VCaP (cell line): ENCODE results near the gene CDH13.

ENCODE experiments used
- H3K27ac ChIP-seq: fragments of 450-650 bp; 2 replicates; pipeline ENCODE4 v1.5.1; 2017
- TF ChIP-seq, protein P1 (sequence below): fragments of 450-650 bp; conservative IDR thresholded peaks from 2 replicates; pipeline ENCODE4 v1.5.1; 2017; ENCODE audit warnings: mild to moderate bottlenecking, moderate library complexity

CDH13 gene

DNA sequence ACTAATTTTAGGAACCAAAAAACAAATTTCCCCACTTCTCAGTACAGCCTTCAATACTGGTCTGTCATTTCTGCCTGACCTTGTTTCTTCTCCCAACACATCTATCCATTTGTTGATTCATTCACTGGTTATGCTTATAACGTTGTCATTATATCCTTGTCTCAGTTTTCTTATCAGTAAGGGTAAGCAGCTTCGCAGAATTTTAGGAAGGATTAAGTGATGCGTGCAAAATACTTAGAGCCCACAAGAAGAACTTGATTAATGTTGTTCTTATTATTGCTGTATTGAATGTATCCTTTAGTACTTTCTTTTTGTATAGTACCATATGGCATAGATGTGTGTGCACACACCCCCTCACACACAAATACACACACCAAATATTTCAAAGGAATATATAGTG is 777.5 kb downstream of the CDH13 start:
- TF ChIP-seq, protein P1, sequence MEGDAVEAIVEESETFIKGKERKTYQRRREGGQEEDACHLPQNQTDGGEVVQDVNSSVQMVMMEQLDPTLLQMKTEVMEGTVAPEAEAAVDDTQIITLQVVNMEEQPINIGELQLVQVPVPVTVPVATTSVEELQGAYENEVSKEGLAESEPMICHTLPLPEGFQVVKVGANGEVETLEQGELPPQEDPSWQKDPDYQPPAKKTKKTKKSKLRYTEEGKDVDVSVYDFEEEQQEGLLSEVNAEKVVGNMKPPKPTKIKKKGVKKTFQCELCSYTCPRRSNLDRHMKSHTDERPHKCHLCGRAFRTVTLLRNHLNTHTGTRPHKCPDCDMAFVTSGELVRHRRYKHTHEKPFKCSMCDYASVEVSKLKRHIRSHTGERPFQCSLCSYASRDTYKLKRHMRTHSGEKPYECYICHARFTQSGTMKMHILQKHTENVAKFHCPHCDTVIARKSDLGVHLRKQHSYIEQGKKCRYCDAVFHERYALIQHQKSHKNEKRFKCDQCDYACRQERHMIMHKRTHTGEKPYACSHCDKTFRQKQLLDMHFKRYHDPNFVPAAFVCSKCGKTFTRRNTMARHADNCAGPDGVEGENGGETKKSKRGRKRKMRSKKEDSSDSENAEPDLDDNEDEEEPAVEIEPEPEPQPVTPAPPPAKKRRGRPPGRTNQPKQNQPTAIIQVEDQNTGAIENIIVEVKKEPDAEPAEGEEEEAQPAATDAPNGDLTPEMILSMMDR: no peak
- no peak overlapping the region for H3K27ac ChIP-seq

DNA sequence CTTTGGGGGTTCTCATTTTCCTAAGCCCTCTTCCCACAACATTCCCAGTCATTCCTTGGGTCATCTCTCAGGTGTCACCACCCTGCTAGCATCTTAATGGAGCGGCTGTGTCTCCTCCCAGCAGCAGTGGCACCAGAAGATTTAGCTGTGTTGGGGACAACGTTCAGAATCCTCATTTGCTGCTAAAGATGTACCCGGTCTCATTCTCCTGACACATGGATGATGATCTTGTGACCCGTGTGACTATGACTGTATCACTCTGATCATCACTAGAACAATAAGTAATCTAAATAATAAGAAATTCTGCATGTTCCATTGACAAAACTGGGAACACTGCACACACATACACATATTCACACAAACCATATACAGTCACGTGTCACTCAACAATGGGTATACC is 781.2 kb downstream of the CDH13 start:
- H3K27ac ChIP-seq: no peak overlapping the region
- TF ChIP-seq, protein P1: no peak

DNA sequence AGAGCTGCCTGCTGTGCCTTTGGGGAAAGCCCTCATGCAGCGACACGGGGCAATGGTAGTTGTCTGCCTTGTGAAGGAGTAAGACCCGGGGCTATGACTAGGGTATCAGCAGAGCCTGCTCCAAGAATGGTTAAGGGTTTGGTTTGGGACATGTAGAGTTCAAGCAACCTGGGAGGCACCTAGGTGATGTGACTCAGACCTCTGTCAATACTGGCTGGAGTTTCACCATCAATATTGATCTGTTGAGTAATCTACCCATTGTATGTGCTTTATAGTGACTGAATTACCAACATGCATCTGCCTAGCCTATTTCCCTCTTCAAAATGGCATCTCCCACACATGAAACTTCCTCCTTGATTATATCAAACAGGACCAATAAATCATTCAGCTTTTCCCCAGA is 782.6 kb downstream of the CDH13 start:
- no peak overlapping the region for H3K27ac ChIP-seq
- TF ChIP-seq, protein P1: no peak

DNA sequence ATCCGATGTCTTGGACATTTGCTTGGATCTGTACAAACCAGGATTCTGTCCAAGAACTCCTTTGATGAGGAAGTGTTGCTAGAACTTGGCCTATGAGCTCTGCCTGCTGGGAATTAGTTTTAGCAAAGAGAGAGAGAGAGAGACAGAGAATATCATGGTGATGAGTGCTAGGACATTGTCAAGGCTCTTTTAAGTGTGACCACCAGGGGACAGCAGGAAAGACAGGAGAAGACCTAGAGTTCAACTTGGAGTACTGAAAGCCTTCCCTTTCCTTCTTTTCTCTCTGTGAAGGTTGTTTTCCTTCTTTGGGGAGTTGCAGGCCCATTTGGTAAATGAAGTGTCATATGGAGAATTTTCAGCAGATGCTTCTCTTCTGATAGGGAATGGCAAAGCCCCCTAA is 791.8 kb downstream of the CDH13 start:
- no peak overlapping the region for H3K27ac ChIP-seq
- TF ChIP-seq, protein P1: 0 out of 2 replicates have a peak, but pooled peaks have one; percentile 7

DNA sequence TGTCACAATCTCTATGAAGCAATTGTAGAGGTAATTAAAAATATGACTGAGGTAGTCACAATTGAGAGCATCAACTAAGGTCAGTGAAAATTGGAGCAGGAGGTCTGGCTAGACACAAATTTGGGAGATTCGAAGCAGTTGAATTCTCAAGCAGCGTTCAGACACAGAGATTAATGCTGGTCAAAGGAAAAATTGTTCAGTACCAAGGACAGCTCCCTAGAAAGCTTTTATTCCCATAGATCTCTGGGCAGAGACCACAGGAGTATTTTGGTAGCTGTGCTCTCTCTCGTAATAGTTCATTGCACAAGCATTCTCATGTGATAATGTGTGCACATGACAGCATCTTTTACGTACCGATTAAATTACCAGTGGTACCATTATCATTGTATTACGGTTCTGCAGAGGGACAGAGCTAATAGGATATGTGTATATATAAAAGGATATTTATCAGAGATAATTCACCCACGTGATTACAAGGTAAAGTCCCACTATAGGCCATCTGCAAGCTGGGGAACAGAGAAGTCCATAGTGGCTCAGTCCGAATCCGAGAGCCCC is 793.5 kb downstream of the CDH13 start:
- H3K27ac ChIP-seq: no peak overlapping the region
- TF ChIP-seq, protein P1: no peak

DNA sequence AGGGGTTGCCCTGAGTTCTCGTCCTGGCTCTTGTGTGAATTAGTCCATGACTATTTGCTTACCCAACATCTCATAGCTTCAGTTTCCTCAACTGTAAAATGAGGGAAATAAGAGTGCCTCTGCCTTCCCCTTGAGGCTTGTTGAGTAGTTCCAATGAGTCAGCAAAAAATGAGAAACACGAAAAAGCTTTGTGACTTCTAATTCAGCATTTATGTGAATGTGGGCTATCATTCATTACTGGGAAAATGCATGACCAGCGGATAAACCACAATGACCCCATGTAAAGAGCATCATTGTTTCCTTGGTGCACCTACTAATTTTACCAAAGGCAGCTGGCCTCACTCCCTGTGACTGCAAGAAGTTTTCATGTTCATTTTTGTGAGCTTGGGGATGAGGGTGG is 806.4 kb downstream of the CDH13 start:
- TF ChIP-seq, protein P1: no peak
- no peak overlapping the region for H3K27ac ChIP-seq

DNA sequence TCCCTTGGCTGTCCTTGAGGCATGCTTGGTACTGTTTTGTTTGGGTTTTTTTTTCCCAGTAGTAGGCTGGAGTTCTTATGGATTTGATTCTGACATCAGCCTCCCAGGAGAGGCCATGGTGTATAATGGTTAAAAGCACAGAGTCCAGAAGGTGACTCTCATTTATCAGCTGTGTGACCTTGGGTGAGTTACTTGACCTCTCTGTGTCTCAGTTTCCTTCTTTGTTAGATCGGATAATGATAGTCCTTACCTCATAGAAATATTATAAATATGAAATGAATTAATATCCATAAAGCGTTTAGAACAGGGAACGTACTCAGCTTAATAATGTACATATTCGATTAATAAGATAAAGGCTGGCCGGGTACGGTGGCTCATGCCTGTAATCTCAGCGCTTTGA is 810.3 kb downstream of the CDH13 start:
- TF ChIP-seq, protein P1: no peak

More for the DNA sequence above, 810.3 kb downstream of the CDH13 start:
- no peak overlapping the region for H3K27ac ChIP-seq
